HepG2 (cell line): ENCODE data around the gene PNRC1. TPM values are rescaled to one million over a fixed set of nuclear protein-coding genes. Genes with fewer than 3 reads are reported as not detected.
A peak's percentile ranks its signal among the peaks of the same experiment; 100 is the strongest.

Experiments used
- GATA4 ChIP-seq: sonication (generic); IDR thresholded peaks from 2 replicates; pipeline ENCODE4 v1.6.1; 2016; ENCODE audit warnings: antibody characterized with exemption, low read depth, borderline replicate concordance
- MEIS1 ChIP-seq: sonication (generic); formaldehyde crosslinking; IDR thresholded peaks from 2 replicates; pipeline ENCODE4 v1.9.0; 2021; ENCODE audit warnings: mild to moderate bottlenecking, missing genetic modification reagents, moderate library complexity, borderline replicate concordance
- NCOR1 ChIP-seq: fragments of 200-600 bp; sonication (generic); IDR thresholded peaks from 2 replicates; pipeline ENCODE4 v1.7.0; 2017; ENCODE audit warnings: antibody characterized with exemption, low read length, borderline replicate concordance
- YY1 ChIP-seq: IDR thresholded peaks from 2 replicates; pipeline ENCODE4 v1.6.1; 2011; ENCODE audit warnings: low read length, low read depth, moderate library complexity, mild to moderate bottlenecking; ENCODE audit not compliant: insufficient read depth, insufficient replicate concordance
- ZNF44 ChIP-seq: sonication (generic); formaldehyde crosslinking; IDR thresholded peaks from 2 replicates; pipeline ENCODE4 v1.5.1; 2020; ENCODE audit warnings: mild to moderate bottlenecking, missing genetic modification reagents
- polyA plus RNA-seq, 8 experiments: library from polyadenylated mRNA; depleted of rRNA in 3 of 8; stranded (reverse) in 7 of 8; unstranded in 1 of 8; fragments of >200 nt; fragmentation: Illumina TruSeq in 4 of 8; extraction: Trizol in 4 of 8; gene quantifications; 2 replicates each; pipeline versions ENCODE4 v1.2.1 to v1.2.3, GENCODE V29; 2011 to 2016; ENCODE audit warnings: low read depth in 4 of 8, missing spikeins in 1 of 8, mixed read lengths in 1 of 8; ENCODE audit not compliant: insufficient read depth in 1 of 8
- total RNA-seq, 5 experiments: library from RNA; depleted of rRNA; stranded (reverse); fragments of >200 nt; fragmentation: Illumina TruSeq; extraction: Trizol; gene quantifications; 2 replicates each; pipeline ENCODE4 v1.2.3, GENCODE V29; 2016; ENCODE audit warnings: low read depth in 1 of 5
- TF ChIP-seq, protein P1 (sequence below): sonication (generic); formaldehyde crosslinking; IDR thresholded peaks from 2 replicates; pipeline ENCODE4 v1.4.0; 2020; ENCODE audit warnings: missing genetic modification reagents
- TF ChIP-seq, protein P2 (sequence below): sonication (generic); formaldehyde crosslinking; conservative IDR thresholded peaks from 2 replicates; pipeline ENCODE4 v1.8.1; 2023; ENCODE audit warnings: missing genetic modification reagents
- TF ChIP-seq, protein P3 (sequence below): sonication (generic); formaldehyde crosslinking; IDR thresholded peaks from 2 replicates; pipeline ENCODE4 v1.8.1; 2023; ENCODE audit warnings: mild to moderate bottlenecking, missing genetic modification reagents, borderline replicate concordance
- TF ChIP-seq, protein P4 (sequence below): sonication (generic); formaldehyde crosslinking; IDR thresholded peaks from 2 replicates; pipeline ENCODE4 v1.5.1; 2020; ENCODE audit warnings: mild to moderate bottlenecking, missing genetic modification reagents
- TF ChIP-seq, protein P5 (sequence below): sonication (generic); formaldehyde crosslinking; IDR thresholded peaks from 2 replicates; pipeline ENCODE4 v1.4.0; 2020; ENCODE audit warnings: mild to moderate bottlenecking, low read depth, missing genetic modification reagents
- TF ChIP-seq, protein P6 (sequence below): sonication (generic); formaldehyde crosslinking; IDR thresholded peaks from 2 replicates; pipeline ENCODE4 v1.4.0; 2020; ENCODE audit warnings: missing genetic modification reagents, borderline replicate concordance
- TF ChIP-seq, protein P7 (sequence below): sonication (generic); formaldehyde crosslinking; IDR thresholded peaks from 2 replicates; pipeline ENCODE4 v1.5.0; 2020; ENCODE audit warnings: mild to moderate bottlenecking, missing genetic modification reagents, borderline replicate concordance

PNRC1 gene
- total and polyA plus RNA-seq, 2 of the 13 experiments (the other 11 are each of a cell fraction or from before 2014, with no cell fraction given): 17.6 to 36.0 TPM

DNA sequence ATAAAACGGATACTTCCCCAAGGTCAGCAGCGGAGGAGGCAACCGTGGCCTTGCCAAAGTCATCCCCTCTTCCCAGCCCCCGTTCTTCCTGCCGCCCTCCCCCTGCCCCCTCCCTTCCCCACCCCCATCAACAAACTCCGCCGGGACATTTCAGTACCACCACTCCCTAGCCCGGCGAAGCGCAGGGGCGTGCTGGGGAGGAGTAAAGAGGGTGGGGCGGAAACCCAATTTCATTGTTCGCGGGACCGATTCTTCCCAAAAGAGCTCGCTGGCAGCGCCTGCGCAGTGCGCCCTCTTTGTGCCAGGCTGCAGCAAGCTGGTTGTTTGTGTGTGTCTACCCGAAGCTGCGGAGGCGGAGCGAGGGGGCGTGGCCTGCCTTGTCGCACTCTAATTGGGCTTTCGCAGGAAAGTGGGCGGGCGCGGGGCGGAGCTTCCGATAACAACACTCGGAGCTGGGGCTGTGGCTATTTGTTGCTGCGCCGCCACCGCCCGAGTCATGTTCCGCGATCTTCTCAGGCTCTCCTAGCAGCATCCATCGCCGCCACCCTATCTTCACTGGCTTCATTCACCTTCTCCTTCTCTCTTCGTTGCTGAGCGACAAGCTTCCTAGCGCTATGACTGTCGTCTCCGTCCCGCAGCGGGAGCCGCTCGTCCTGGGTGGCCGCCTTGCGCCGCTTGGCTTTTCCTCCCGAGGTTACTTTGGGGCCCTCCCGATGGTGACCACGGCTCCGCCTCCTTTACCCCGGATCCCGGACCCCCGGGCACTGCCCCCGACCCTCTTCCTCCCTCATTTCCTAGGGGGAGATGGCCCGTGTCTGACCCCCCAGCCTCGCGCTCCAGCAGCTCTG, at the start of gene PNRC1 (continued):
- TF ChIP-seq MEIS1: 0 out of 2 replicates have a peak, but pooled peaks have one; percentile 10
- TF ChIP-seq NCOR1: no peak
- TF ChIP-seq GATA4: peak; percentile 76; the same call in 1 of the 2 replicates
- TF ChIP-seq, protein P1, sequence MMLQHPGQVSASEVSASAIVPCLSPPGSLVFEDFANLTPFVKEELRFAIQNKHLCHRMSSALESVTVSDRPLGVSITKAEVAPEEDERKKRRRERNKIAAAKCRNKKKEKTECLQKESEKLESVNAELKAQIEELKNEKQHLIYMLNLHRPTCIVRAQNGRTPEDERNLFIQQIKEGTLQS: no peak
- TF ChIP-seq, protein P2, sequence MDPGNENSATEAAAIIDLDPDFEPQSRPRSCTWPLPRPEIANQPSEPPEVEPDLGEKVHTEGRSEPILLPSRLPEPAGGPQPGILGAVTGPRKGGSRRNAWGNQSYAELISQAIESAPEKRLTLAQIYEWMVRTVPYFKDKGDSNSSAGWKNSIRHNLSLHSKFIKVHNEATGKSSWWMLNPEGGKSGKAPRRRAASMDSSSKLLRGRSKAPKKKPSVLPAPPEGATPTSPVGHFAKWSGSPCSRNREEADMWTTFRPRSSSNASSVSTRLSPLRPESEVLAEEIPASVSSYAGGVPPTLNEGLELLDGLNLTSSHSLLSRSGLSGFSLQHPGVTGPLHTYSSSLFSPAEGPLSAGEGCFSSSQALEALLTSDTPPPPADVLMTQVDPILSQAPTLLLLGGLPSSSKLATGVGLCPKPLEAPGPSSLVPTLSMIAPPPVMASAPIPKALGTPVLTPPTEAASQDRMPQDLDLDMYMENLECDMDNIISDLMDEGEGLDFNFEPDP (CRISPR knock-in tag): no peak
- peak; percentile 80; the same call in 1 of the 2 replicates for TF ChIP-seq ZNF44 (CRISPR knock-in tag)
- TF ChIP-seq, protein P3, sequence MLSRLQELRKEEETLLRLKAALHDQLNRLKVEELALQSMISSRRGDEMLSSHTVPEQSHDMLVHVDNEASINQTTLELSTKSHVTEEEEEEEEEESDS (CRISPR knock-in tag): 0 out of 2 replicates have a peak, but pooled peaks have one; percentile 46
- TF ChIP-seq, protein P4, sequence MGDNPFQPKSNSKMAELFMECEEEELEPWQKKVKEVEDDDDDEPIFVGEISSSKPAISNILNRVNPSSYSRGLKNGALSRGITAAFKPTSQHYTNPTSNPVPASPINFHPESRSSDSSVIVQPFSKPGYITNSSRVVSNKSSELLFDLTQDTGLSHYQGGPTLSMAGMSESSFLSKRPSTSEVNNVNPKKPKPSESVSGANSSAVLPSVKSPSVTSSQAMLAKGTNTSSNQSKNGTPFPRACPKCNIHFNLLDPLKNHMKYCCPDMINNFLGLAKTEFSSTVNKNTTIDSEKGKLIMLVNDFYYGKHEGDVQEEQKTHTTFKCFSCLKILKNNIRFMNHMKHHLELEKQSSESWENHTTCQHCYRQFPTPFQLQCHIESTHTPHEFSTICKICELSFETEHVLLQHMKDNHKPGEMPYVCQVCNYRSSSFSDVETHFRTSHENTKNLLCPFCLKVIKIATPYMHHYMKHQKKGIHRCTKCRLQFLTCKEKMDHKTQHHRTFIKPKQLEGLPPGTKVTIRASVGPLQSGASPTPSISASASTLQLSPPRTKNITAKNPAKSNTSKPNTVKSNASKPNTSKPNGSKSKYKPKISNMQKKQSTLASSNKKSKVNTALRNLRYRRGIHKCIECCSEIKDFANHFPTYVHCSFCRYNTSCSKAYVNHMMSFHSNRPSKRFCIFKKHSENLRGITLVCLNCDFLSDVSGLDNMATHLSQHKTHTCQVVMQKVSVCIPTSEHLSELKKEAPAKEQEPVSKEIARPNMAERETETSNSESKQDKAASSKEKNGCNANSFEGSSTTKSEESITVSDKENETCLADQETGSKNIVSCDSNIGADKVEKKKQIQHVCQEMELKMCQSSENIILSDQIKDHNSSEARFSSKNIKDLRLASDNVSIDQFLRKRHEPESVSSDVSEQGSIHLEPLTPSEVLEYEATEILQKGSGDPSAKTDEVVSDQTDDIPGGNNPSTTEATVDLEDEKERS (CRISPR knock-in tag): no peak
- peak; percentile 10 for TF ChIP-seq YY1
- TF ChIP-seq, protein P5, sequence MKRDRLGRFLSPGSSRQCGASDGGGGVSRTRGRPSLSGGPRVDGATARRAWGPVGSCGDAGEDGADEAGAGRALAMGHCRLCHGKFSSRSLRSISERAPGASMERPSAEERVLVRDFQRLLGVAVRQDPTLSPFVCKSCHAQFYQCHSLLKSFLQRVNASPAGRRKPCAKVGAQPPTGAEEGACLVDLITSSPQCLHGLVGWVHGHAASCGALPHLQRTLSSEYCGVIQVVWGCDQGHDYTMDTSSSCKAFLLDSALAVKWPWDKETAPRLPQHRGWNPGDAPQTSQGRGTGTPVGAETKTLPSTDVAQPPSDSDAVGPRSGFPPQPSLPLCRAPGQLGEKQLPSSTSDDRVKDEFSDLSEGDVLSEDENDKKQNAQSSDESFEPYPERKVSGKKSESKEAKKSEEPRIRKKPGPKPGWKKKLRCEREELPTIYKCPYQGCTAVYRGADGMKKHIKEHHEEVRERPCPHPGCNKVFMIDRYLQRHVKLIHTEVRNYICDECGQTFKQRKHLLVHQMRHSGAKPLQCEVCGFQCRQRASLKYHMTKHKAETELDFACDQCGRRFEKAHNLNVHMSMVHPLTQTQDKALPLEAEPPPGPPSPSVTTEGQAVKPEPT: peak; percentile 48; the same call in 1 of the 2 replicates
- TF ChIP-seq, protein P6, sequence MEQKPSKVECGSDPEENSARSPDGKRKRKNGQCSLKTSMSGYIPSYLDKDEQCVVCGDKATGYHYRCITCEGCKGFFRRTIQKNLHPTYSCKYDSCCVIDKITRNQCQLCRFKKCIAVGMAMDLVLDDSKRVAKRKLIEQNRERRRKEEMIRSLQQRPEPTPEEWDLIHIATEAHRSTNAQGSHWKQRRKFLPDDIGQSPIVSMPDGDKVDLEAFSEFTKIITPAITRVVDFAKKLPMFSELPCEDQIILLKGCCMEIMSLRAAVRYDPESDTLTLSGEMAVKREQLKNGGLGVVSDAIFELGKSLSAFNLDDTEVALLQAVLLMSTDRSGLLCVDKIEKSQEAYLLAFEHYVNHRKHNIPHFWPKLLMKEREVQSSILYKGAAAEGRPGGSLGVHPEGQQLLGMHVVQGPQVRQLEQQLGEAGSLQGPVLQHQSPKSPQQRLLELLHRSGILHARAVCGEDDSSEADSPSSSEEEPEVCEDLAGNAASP: 0 out of 2 replicates have a peak, but pooled peaks have one; percentile 44
- TF ChIP-seq, protein P7, sequence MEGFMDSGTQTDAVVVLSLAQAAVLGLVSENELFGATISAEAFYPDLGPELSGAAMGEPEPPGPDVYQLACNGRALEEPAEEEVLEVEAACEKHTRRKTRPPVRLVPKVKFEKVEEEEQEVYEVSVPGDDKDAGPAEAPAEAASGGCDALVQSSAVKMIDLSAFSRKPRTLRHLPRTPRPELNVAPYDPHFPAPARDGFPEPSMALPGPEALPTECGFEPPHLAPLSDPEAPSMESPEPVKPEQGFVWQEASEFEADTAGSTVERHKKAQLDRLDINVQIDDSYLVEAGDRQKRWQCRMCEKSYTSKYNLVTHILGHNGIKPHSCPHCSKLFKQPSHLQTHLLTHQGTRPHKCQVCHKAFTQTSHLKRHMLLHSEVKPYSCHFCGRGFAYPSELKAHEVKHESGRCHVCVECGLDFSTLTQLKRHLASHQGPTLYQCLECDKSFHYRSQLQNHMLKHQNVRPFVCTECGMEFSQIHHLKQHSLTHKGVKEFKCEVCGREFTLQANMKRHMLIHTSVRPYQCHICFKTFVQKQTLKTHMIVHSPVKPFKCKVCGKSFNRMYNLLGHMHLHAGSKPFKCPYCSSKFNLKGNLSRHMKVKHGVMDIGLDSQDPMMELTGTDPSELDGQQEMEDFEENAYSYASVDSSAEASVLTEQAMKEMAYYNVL (CRISPR knock-in tag): peak; percentile 69; the same call in 1 of the 2 replicates
